Measurements from ENCODE around the gene TCP11. TPM values are rescaled to one million over a fixed set of nuclear protein-coding genes. Genes with fewer than 3 reads are reported as not detected.

The TCP11 gene
- total RNA-seq (0.37 TPM), polyA plus RNA-seq (0.15 TPM)

GRCh38 chr6:35141007-35141655 is at the start of gene TCP11:
TSS of gene TCP11 (minus strand) at chr6:35141339. CDS start at chr6:35140870, 469 bp downstream.
- Histone ChIP-seq H3K27ac (ENCODE audit: low read depth) (no peak within 1 kb of the TSS), H3K4me1 (ENCODE audit: insufficient read depth) (peaks cover 3% of the 10 kb centered on the region), H3K4me3 (ENCODE audit: low read depth, low read length) (peak within 1 kb of the TSS; percentile 23), H3K36me3 (ENCODE audit: insufficient read depth) (no peaks in the 10 kb centered on the region)
- WGBS = 36% methylated on average over 69 of the region's 69 CpGs
- no peak for DNase-seq (ENCODE audit: extremely low spot score)

- no peak for DNase-seq (ENCODE audit: extremely low spot score)
- Histone ChIP-seq H3K36me3 (ENCODE audit: insufficient read depth) (no peaks in the 10 kb centered on the region), H3K4me1 (ENCODE audit: insufficient read depth) (no peaks in the 10 kb centered on the region), H3K4me3 (ENCODE audit: low read depth, low read length) (no peak overlapping the region), H3K27ac (ENCODE audit: low read depth) (no peak overlapping the region)
Measured at GRCh38 chr6:35190306-35190705, 49.2 kb upstream of the TCP11 start.

DNA sequence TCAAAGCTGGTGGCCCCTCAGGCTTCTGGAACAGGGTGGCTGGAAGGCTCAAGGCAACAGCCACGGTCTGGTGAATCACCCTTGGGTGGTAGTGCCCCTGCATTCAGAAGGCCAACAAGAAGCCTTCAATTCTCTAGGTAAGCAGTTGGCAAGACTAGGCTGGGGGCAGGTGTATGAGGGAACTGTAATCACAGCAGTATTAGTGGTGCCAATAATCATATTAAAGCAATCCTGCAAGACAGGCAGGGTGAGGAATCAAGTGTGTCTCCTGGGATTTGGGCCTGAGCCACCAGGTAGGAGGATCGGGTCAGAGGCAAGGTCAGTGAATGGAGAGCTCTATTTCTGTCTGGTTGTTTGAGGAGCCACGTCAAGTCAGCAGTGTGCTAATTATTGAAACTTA is 47.7 kb upstream of the TCP11 start:
- Histone ChIP-seq H3K36me3 (ENCODE audit: insufficient read depth) (no peaks in the 10 kb centered on the region), H3K4me1 (ENCODE audit: insufficient read depth) (no peaks in the 10 kb centered on the region), H3K27ac (ENCODE audit: low read depth) (no peak overlapping the region), H3K4me3 (ENCODE audit: low read depth, low read length) (no peak overlapping the region)
- DNase-seq (ENCODE audit: extremely low spot score) = no peak
- WGBS = 93% methylated on average over 3 of the region's 3 CpGs

GRCh38 chr6:35186571-35186970 is 45.4 kb upstream of the TCP11 start:
- no peak for DNase-seq (ENCODE audit: extremely low spot score)
- Histone ChIP-seq H3K27ac (ENCODE audit: low read depth) (no peak overlapping the region), H3K36me3 (ENCODE audit: insufficient read depth) (no peaks in the 10 kb centered on the region), H3K4me1 (ENCODE audit: insufficient read depth) (peaks cover 1% of the 10 kb centered on the region), H3K4me3 (ENCODE audit: low read depth, low read length) (no peak overlapping the region)
- 94% methylated on average over 2 of the region's 2 CpGs for WGBS

DNA sequence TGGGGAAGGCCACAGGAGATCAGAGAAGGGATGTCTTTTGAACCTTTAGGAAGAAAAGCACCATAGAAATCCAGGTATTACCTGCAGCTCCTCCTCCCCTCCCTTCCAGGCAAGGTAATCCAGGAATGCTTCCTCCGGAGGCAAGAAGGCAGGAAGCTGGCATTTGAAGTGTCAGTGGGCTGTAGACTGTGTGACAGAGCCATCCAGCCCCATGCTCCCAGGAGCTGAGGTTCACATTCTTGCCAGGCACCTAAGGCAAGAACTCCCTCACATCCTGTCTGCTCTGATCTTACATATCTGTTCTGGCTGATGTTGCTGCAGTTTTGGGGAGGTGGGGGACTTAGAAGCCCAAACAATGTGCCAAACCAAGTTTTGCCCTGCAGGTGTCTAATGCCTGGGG is 44.8 kb upstream of the TCP11 start:
- Histone ChIP-seq H3K4me1 (ENCODE audit: insufficient read depth) (peaks cover 1% of the 10 kb centered on the region), H3K36me3 (ENCODE audit: insufficient read depth) (no peaks in the 10 kb centered on the region), H3K4me3 (ENCODE audit: low read depth, low read length) (no peak overlapping the region), H3K27ac (ENCODE audit: low read depth) (no peak overlapping the region)
- 62% methylated on average over 1 of the region's 1 CpG for WGBS
- no peak for DNase-seq (ENCODE audit: extremely low spot score)

- no peak for DNase-seq (ENCODE audit: extremely low spot score)
- Histone ChIP-seq H3K27ac (ENCODE audit: low read depth) (no peak overlapping the region), H3K4me3 (ENCODE audit: low read depth, low read length) (no peak overlapping the region), H3K36me3 (ENCODE audit: insufficient read depth) (no peaks in the 10 kb centered on the region), H3K4me1 (ENCODE audit: insufficient read depth) (peaks cover 1% of the 10 kb centered on the region)
- WGBS = 26% methylated on average over 6 of the region's 6 CpGs
Measured at GRCh38 chr6:35185302-35185681, 44.2 kb upstream of the TCP11 start.

DNA sequence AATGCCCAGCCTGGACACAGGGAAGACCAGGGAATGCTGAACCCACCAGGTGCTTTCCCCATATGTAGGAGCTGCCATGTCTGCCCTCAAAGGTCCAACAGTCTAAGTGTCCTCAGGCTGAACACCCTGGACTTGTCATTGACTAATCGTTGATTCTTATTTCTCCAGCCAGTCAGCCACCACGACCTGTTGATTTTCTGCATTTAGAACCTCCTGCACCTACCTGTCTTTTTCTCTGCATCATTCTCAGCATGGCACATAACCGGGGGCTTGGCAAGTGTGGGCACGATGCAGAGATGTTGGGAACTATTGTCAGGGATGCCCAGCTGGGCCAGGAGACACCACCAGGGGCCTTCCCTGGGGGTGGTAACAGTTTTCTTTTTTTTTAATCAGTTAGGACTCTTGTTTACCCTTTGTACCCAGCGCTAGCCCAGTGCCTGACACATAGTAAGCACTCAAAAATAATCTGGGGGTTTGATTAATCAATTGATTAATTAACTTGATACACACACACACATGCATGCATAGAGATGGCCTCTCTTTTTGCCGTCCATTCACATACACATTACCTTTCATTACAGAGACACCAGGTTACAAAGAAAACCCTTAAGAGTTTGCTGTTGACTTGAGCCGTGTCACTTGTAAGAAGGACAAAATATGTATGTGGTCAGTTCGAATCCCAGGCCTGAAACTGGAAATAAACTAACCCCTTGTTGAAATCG is 43.6 kb upstream of the TCP11 start:
- Histone ChIP-seq H3K4me3 (ENCODE audit: low read depth, low read length) (no peak overlapping the region), H3K4me1 (ENCODE audit: insufficient read depth) (peaks cover 1% of the 10 kb centered on the region), H3K27ac (ENCODE audit: low read depth) (no peak overlapping the region), H3K36me3 (ENCODE audit: insufficient read depth) (no peaks in the 10 kb centered on the region)
- no peak for DNase-seq (ENCODE audit: extremely low spot score)
- 65% methylated on average over 9 of the region's 9 CpGs for WGBS

DNA sequence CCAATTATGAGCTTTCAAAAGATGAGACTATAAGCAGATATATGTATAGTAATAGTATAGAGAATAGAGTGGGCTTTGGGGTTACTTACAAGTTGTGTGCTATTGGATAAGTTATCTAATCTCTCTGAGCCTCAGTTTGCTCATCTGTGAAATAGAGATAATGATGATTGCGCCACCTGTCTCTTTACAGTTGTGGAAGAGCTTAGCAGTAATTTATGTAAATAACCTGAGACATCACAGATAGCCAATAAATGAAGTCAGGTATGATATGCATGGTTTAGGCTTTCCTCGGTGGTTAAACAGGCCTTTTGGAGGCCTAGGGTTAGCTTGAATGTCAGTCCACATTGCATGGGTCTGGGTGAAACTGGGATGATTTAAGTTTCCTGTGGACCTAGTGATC is 42.8 kb upstream of the TCP11 start:
- WGBS = 91% methylated on average over 2 of the region's 2 CpGs
- Histone ChIP-seq H3K4me1 (ENCODE audit: insufficient read depth) (peaks cover 1% of the 10 kb centered on the region), H3K36me3 (ENCODE audit: insufficient read depth) (no peaks in the 10 kb centered on the region), H3K4me3 (ENCODE audit: low read depth, low read length) (no peak overlapping the region), H3K27ac (ENCODE audit: low read depth) (no peak overlapping the region)
- no peak for DNase-seq (ENCODE audit: extremely low spot score)

DNA sequence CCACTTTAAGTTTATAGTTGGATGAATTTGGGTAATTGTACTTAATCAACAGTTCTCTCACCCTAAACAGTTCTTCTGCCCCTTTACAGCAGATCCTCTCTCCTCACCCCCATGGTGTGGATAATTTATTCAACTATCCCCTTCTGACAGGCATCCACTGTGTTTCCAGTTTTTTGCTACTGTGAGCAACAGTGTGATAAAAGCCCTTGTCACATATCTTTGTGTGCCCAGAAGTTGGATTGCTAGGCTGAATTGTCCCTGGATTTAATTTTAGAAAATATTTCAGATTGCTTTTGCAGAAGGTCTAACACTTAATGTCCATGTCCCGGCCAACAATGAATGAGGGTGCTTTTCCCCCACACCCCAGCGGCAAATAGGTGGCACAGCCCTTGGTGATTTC is 42.1 kb upstream of the TCP11 start:
- peaks cover 1% of the 10 kb centered on the region for H3K4me1 ChIP-seq (ENCODE audit: insufficient read depth)

GRCh38 chr6:35181933-35182612 is 40.9 kb upstream of the TCP11 start:
- 30% methylated on average over 55 of the region's 55 CpGs for WGBS
- no peak for DNase-seq (ENCODE audit: extremely low spot score)
- H3K4me1 ChIP-seq (ENCODE audit: insufficient read depth) = peaks cover 1% of the 10 kb centered on the region
- no peaks in the 10 kb centered on the region for H3K36me3 ChIP-seq (ENCODE audit: insufficient read depth)
- no peak overlapping the region for H3K27ac ChIP-seq (ENCODE audit: low read depth)
- H3K4me3 ChIP-seq (ENCODE audit: low read depth, low read length) = no peak overlapping the region

More for the DNA sequence above, 42.1 kb upstream of the TCP11 start:
- no peak for DNase-seq (ENCODE audit: extremely low spot score)
- H3K4me3 ChIP-seq (ENCODE audit: low read depth, low read length) = no peak overlapping the region
- 93% methylated on average over 2 of the region's 2 CpGs for WGBS
- no peak overlapping the region for H3K27ac ChIP-seq (ENCODE audit: low read depth)
- H3K36me3 ChIP-seq (ENCODE audit: insufficient read depth) = no peaks in the 10 kb centered on the region

DNA sequence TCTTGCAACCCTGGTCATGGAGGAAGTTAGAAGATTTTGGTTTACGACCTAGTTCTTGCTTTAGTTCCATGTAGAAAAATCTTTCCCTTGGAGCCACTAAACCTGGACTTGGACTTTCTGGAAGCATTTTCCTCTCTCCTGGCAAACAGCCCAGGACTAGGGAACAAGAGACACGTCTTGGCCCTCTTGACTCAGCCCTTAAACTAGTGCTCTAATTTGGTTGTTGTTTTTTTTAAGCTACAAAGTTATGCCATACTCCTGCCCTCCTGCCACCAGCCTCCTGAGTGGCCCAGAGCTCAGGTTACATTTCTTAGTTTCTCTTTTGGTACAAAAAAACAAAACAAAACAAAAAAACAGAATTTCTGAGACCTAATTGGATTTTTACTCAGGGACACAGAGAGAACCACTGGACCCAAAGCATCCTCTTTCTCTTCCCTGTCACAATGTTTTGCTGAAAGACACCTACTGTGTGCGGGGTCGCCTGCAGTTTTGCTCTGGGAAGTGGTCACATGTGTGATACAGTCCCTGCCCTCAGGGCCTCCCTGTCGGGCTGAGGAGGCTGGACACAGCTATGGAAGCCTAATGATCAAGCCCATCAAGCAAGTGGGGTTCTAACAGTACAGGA is 40.3 kb upstream of the TCP11 start:
- WGBS = 60% methylated on average over 5 of the region's 5 CpGs
- Histone ChIP-seq H3K27ac (ENCODE audit: low read depth) (no peak overlapping the region), H3K36me3 (ENCODE audit: insufficient read depth) (no peaks in the 10 kb centered on the region), H3K4me1 (ENCODE audit: insufficient read depth) (peaks cover 1% of the 10 kb centered on the region), H3K4me3 (ENCODE audit: low read depth, low read length) (no peak overlapping the region)
- no peak for DNase-seq (ENCODE audit: extremely low spot score)

DNA sequence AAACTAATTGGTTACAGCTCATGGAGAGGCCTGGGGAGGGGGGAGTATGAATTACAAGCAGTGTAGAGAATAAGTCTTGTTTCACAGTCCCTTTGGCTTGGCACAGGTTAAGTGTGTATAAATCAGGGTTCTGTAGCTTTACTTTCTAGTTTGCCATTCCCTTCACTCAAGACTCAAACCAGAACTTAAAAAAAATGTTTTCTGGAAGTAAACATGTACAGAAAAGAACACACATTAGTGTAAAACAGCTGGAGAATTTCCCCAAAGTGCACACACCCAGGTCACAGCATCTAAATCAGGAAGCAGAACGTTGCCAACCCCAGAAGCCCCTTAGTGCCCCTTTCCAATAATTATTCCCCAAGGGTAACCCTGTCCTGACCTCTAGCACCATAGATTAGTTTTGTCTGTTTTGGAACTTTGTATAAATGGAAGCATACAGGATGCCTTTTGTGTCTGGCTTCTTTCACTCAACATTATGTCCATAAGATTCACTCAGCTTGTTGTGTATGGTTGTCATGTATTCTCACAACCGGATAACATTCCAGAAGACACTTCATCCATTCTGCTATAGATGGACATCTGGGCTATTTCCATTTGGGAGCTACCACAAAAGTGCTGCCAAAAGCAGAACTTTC is 38.9 kb upstream of the TCP11 start:
- no peak for DNase-seq (ENCODE audit: extremely low spot score)
- Histone ChIP-seq H3K4me3 (ENCODE audit: low read depth, low read length) (no peak overlapping the region), H3K27ac (ENCODE audit: low read depth) (no peak overlapping the region)

More for the DNA sequence above, 38.9 kb upstream of the TCP11 start:
- 41% methylated on average over 2 of the region's 2 CpGs for WGBS
- Histone ChIP-seq H3K36me3 (ENCODE audit: insufficient read depth) (no peaks in the 10 kb centered on the region), H3K4me1 (ENCODE audit: insufficient read depth) (peaks cover 1% of the 10 kb centered on the region)
